Measurements from ENCODE around the gene FADS3. TPM values are rescaled to one million over a fixed set of nuclear protein-coding genes. Genes with fewer than 3 reads are reported as not detected.
"Not testable (repeated sequence)": the region's sequence is repeated elsewhere in the genome, so short reads cannot be mapped to it uniquely, and the experiment has no call there.

FADS3 gene
- polyA plus RNA-seq, 1 experiment = 271 TPM

- no peaks in the 10 kb centered on the region for H3K27me3 ChIP-seq (ENCODE audit: control insufficient read depth, insufficient read depth, low read length)
- no peak overlapping the region for H3K4me3 ChIP-seq (ENCODE audit: low read depth, low read length)
- CTCF ChIA-PET = interaction anchor here (1.5 to 7.1 kb wide), 6 partner anchors 12 to 225 kb away, joined by 7 to 49 read pairs (median 19); no protein-coding TSS in a partner anchor
- peaks cover 15% of the 10 kb centered on the region for H3K36me3 ChIP-seq (ENCODE audit: control insufficient read depth, insufficient read depth, low read length)
- no peak for DNase-seq (ENCODE audit: low read depth)
- TF ChIP-seq CTCF (IDR thresholded peaks at IDR 0.05; ENCODE audit: insufficient read depth, low read depth, low read length) = no peak
- POLR2A ChIA-PET = no interaction called here
Observed at GRCh38 chr11:61882879-61883278, 8.5 kb downstream of the FADS3 start.

- H3K36me3 ChIP-seq (ENCODE audit: control insufficient read depth, insufficient read depth, low read length) = peaks cover 19% of the 10 kb centered on the region
- H3K4me3 ChIP-seq (ENCODE audit: low read depth, low read length); H3K27me3 ChIP-seq (ENCODE audit: control insufficient read depth, insufficient read depth, low read length); POLR2A ChIA-PET: not testable (repeated sequence)
- peak; percentile 13 for DNase-seq (ENCODE audit: low read depth)
- CTCF ChIA-PET = interaction anchor here (1.3 to 7.1 kb wide), 8 partner anchors 10 to 226 kb away, joined by 3 to 49 read pairs (median 12); no protein-coding TSS in a partner anchor
Observed at GRCh38 chr11:61882267-61882666, 9.1 kb downstream of the FADS3 start.

GRCh38 chr11:61881397-61881796, 9.9 kb downstream of the FADS3 start:
- peaks cover 25% of the 10 kb centered on the region for H3K36me3 ChIP-seq (ENCODE audit: control insufficient read depth, insufficient read depth, low read length)
- DNase-seq (ENCODE audit: low read depth) = no peak
- no peaks in the 10 kb centered on the region for H3K27me3 ChIP-seq (ENCODE audit: control insufficient read depth, insufficient read depth, low read length)
- no peak overlapping the region for H3K4me3 ChIP-seq (ENCODE audit: low read depth, low read length)
- TF ChIP-seq CTCF (IDR thresholded peaks at IDR 0.05; ENCODE audit: insufficient read depth, low read depth, low read length) = no peak
- CTCF ChIA-PET = interaction anchor here (1.3 to 7.1 kb wide), 8 partner anchors 10 to 227 kb away, joined by 3 to 49 read pairs (median 12); no protein-coding TSS in a partner anchor
- POLR2A ChIA-PET = interaction anchor here (0.6 to 0.7 kb wide), 3 partner anchors 10 to 66 kb away, joined by 3 to 15 read pairs (median 4); partner anchors contain the start of gene FADS3

- no peak for TF ChIP-seq CTCF (IDR thresholded peaks at IDR 0.05; ENCODE audit: insufficient read depth, low read depth, low read length)
- CTCF ChIA-PET = interaction anchor here (0.6 to 7.1 kb wide), 7 partner anchors 9 to 228 kb away, joined by 4 to 49 read pairs (median 13); no protein-coding TSS in a partner anchor
- POLR2A ChIA-PET = no interaction called here
Observed at GRCh38 chr11:61880454-61880853, 10.9 kb downstream of the FADS3 start.

GRCh38 chr11:61880031-61880430, 11.3 kb downstream of the FADS3 start:
- peaks cover 27% of the 10 kb centered on the region for H3K36me3 ChIP-seq (ENCODE audit: control insufficient read depth, insufficient read depth, low read length)
- no peaks in the 10 kb centered on the region for H3K27me3 ChIP-seq (ENCODE audit: control insufficient read depth, insufficient read depth, low read length)
- no peak for DNase-seq (ENCODE audit: low read depth)
- POLR2A ChIA-PET = no interaction called here
- H3K4me3 ChIP-seq (ENCODE audit: low read depth, low read length) = no peak overlapping the region
- CTCF ChIA-PET = interaction anchor here (0.6 to 7.1 kb wide), 9 partner anchors 8 to 228 kb away, joined by 4 to 49 read pairs (median 12); no protein-coding TSS in a partner anchor
- no peak for TF ChIP-seq CTCF (IDR thresholded peaks at IDR 0.05; ENCODE audit: insufficient read depth, low read depth, low read length)

More at GRCh38 chr11:61880454-61880853, 10.9 kb downstream of the FADS3 start:
- Histone ChIP-seq H3K4me3 (ENCODE audit: low read depth, low read length) (no peak overlapping the region), H3K27me3 (ENCODE audit: control insufficient read depth, insufficient read depth, low read length) (no peaks in the 10 kb centered on the region), H3K36me3 (ENCODE audit: control insufficient read depth, insufficient read depth, low read length) (peaks cover 27% of the 10 kb centered on the region)
- no peak for DNase-seq (ENCODE audit: low read depth)

GRCh38 chr11:61879152-61879551, 12.2 kb downstream of the FADS3 start:
- Histone ChIP-seq H3K36me3 (ENCODE audit: control insufficient read depth, insufficient read depth, low read length) (peaks cover 30% of the 10 kb centered on the region), H3K4me3 (ENCODE audit: low read depth, low read length) (no peak overlapping the region), H3K27me3 (ENCODE audit: control insufficient read depth, insufficient read depth, low read length) (no peaks in the 10 kb centered on the region)
- CTCF ChIA-PET = interaction anchor here (0.6 to 7.1 kb wide), 9 partner anchors 8 to 228 kb away, joined by 3 to 49 read pairs (median 6); no protein-coding TSS in a partner anchor
- DNase-seq (ENCODE audit: low read depth) = no peak
- POLR2A ChIA-PET = no interaction called here
- no peak for TF ChIP-seq CTCF (IDR thresholded peaks at IDR 0.05; ENCODE audit: insufficient read depth, low read depth, low read length)
